HUES6 (cell line): ENCODE measurements around the gene EMC10.
"Not testable (repeated sequence)": the region's sequence is repeated elsewhere in the genome, so short reads cannot be mapped to it uniquely, and the experiment has no call there.

Source experiments
- H3K27ac ChIP-seq: 2 replicates; pipeline ENCODE4 v1.7.0; 2013; ENCODE audit warnings: low read depth, mild to moderate bottlenecking, low read length, inconsistent platforms
- H3K27me3 ChIP-seq: 2 replicates; pipeline ENCODE4 v1.6.1; 2013; ENCODE audit warnings: low read length; ENCODE audit not compliant: control insufficient read depth, insufficient read depth
- H3K36me3 ChIP-seq: 2 replicates; pipeline ENCODE4 v1.6.1; 2013; ENCODE audit warnings: low read length; ENCODE audit not compliant: control insufficient read depth, insufficient read depth
- H3K4me1 ChIP-seq: 2 replicates; pipeline ENCODE4 v1.6.1; 2013; ENCODE audit warnings: low read length; ENCODE audit not compliant: control insufficient read depth, insufficient read depth
- H3K4me3 ChIP-seq: 2 replicates; pipeline ENCODE4 v1.5.1; 2013; ENCODE audit warnings: low read depth, low read length
- H3K9ac ChIP-seq: one replicate; pipeline ENCODE4 v1.6.1; 2013; ENCODE audit warnings: mild to moderate bottlenecking, low read length
- H3K9me3 ChIP-seq: 2 replicates; pipeline ENCODE4 v1.6.1; 2013; ENCODE audit warnings: low read depth, low read length; ENCODE audit not compliant: control insufficient read depth, insufficient read depth

EMC10 gene

DNA sequence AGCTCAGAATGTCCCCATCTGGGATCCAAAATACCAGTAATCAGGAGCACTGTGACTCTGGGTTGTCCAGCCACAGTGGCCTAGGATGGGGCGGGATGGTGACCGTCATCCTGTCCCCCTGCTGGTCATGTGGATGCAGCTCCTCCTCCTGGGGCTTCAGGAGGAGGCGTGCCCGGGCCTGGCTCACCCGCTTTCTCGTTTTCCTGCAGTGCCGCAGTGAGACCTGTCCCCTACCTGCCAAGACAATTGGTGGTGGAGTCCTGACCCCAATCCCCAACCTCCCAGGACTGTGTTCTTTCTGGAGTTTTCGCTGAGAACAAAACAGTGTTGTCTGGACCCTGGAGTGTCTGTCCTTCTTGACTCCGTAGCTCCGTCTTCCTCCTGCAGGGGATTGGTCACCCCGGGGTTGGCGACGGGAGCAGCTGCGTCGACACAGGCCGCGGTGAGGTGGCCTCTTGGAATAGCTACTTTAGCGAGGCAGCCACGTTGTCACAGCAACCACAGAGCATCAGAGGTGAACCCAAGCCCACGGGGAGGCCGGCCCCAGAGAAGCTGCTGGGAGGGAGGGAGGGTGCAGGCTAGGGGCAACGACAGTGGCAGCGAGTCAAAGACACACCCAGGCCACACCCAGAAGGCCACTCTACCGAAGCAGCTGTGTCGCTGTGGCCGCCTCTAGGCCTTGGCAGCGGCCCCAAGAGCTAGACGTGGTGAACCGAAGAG lies 10.2 kb upstream of the EMC10 start:
- Histone ChIP-seq H3K4me3 (peak overlapping the region; percentile 8; the same call in 1 of the 2 replicates), H3K36me3 (no peaks in the 10 kb centered on the region), H3K27me3 (peaks cover 3% of the 10 kb centered on the region; the same call in 1 of the 2 replicates), H3K9ac (no peak overlapping the region), H3K27ac (no peak overlapping the region), H3K4me1 (peaks cover 13% of the 10 kb centered on the region), H3K9me3 (no peaks in the 10 kb centered on the region)

DNA sequence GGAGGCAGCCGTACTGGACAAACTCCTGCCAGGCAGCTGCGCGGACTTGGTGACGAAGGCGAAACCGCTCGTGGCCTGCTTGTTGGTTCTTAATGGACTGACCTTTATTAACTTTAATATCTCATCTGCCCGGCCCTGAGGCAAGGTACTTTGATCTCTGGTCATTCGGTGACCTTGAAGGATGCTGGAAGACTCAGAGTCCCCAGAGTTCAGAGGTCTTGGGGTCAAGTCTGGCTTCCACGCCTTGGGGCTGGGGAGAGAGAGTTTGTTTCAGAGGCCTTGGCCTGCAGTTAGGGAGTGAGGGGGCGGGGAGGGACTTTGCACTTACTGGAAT lies 9.6 kb upstream of the EMC10 start:
- Histone ChIP-seq H3K4me1 (peaks cover 13% of the 10 kb centered on the region), H3K27me3 (peaks cover 3% of the 10 kb centered on the region; the same call in 1 of the 2 replicates), H3K27ac (no peak overlapping the region), H3K9me3 (no peaks in the 10 kb centered on the region), H3K9ac (no peak overlapping the region), H3K4me3 (no peak overlapping the region), H3K36me3 (no peaks in the 10 kb centered on the region)

DNA sequence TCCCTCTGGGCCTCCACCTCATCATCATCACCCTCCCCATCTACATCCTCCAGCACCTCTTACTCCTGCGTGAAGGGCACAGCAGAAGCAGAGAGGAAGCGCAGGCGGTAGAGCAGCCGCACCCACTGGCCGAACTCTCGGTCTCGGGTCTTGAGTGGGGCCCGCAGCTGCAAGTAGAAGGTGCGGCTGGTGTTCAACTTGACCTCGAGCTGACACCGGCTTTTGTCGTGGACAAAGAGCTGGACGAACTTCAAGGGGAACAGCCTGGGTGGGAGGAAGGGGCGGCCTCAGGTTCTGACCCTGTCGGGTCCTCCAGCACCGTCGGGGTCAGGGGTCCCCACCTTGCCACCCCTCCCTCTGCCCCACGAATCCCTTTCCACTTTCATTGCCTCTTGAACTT lies 8.7 kb upstream of the EMC10 start:
- Histone ChIP-seq H3K4me3 (no peak overlapping the region), H3K4me1 (peaks cover 13% of the 10 kb centered on the region), H3K9ac (no peak overlapping the region), H3K27me3 (peaks cover 3% of the 10 kb centered on the region; the same call in 1 of the 2 replicates), H3K36me3 (no peaks in the 10 kb centered on the region), H3K27ac (no peak overlapping the region), H3K9me3 (no peaks in the 10 kb centered on the region)

DNA sequence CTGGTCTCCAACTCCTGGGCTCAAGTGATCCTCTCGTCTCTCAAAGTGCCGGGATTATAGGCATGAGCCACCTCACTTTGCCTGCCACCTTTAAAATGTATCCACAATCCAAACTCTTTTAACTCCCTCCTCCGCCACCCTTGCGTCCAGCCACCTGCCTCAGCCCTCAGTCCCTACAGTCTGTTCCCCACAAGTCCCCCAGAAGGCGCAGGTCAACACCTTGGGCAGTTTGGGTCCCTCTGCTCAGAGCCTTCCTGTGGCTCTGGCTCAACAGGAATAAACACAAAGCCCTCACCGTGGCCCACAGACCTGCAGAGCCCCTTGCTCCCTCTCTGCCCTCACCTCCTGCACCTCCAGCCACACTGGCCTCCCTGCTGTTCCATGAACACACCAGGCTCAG lies 7.5 kb upstream of the EMC10 start:
- Histone ChIP-seq H3K9me3 (no peaks in the 10 kb centered on the region), H3K4me3 (no peak overlapping the region), H3K9ac (no peak overlapping the region), H3K36me3 (no peaks in the 10 kb centered on the region), H3K27ac (no peak overlapping the region), H3K4me1 (peaks cover 13% of the 10 kb centered on the region), H3K27me3 (peaks cover 3% of the 10 kb centered on the region; the same call in 1 of the 2 replicates)

DNA sequence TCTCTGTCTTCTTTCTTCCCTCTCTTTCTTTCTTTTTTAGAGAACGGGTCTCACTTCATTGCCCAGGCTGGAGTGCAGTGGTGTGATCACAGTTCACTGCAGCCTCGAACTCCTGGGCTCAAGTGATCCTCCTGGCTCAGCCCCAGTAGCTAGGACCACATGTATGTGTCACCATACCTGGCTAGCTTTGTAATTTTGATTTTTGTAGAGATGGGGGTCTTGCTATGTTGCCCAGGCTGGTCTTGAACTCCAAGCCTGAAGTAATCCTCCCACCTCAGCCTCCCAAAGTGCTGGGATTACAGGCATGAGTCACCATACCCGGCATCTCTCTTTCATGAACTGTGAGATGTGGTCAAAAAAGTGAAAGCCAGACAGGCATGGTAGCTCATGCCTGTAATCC lies 3.0 kb upstream of the EMC10 start:
- H3K9me3 ChIP-seq, H3K27me3 ChIP-seq, H3K9ac ChIP-seq, H3K36me3 ChIP-seq, H3K4me3 ChIP-seq, H3K4me1 ChIP-seq, H3K27ac ChIP-seq: not testable (repeated sequence)

DNA sequence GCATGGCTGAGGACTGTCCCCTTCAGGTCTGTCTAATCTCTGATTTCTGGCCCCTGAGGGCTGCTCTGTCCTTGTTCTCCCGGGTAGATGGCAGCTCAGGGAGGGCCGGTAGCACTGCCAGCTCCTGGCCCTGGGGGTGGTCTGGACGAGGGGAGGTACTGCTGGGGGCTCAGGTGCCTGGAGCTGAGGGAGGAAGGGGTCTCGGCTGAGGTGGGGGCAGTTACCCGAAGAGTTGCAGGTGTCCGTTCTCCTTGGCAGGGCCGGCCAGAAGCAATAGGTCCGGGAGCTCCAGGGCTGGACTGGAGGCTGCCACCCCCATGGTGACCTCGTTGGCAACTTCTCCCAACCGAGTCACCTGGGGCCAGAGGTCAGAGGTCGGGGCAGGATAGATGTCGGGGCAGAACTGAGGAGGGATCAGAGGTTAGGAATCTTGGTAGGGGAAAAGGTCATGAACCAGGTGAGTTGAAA lies 1.2 kb upstream of the EMC10 start:
- Histone ChIP-seq H3K4me3 (no peak overlapping the region), H3K9me3 (peaks cover 4% of the 10 kb centered on the region), H3K9ac (no peak overlapping the region), H3K36me3 (peaks cover 23% of the 10 kb centered on the region), H3K27me3 (no peaks in the 10 kb centered on the region), H3K4me1 (0 out of 2 replicates have a peak, but pooled peaks cover 4% of the 10 kb centered on the region), H3K27ac (no peak overlapping the region)

DNA sequence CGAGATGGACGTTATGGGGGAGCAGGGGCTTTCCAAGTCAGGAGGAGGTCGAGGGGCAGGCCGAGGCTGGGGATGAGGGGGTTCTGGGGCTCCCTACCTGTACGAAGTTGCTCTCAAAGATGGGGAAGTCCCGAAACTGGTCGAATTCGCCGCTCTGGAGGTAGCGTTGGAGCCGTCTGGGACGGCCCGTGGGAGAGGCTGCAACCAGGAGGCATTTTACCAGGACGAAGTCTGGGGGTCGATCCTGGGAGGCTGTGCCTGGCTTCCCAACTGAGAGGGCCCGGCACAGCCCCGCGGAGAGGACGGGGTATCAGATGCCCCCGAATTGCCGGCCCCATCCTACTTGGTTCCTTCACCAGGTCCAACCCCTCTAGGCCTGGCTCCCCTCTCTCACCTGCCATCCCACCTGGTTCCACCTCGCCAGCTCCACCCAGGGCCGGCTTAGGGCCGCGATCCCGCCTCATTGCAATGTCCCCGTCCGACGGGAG lies 527 bp upstream of the EMC10 start:
- H3K36me3 ChIP-seq = peaks cover 30% of the 10 kb centered on the region
- no peaks in the 10 kb centered on the region for H3K27me3 ChIP-seq
- no peak overlapping the region for H3K9ac ChIP-seq
- H3K4me3 ChIP-seq = peak overlapping the region; percentile 84
- H3K27ac ChIP-seq = no peak overlapping the region
- 0 out of 2 replicates have a peak, but pooled peaks cover 4% of the 10 kb centered on the region for H3K4me1 ChIP-seq
- peaks cover 4% of the 10 kb centered on the region for H3K9me3 ChIP-seq

DNA sequence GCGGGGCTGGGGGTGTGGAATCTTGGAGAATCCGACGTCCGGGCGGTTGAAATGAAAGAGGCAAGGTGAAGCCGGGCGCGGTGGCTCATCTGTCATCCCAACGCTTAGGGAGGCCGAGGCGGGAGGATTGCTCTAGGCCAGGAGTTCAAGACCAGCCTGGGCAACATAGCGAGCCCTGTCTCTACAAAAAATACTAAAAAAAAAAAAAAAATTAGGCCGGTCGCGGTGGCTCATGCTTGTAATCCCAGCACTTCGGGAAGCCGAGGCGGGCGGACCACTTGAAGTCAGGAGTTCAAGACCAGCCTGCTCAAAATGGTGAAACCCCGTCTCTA lies 566 bp downstream of the EMC10 start:
- peaks cover 41% of the 10 kb centered on the region for H3K36me3 ChIP-seq
- peak overlapping the region; percentile 86 for H3K9ac ChIP-seq
- H3K27me3 ChIP-seq = no peaks in the 10 kb centered on the region
- H3K4me1 ChIP-seq = 0 out of 2 replicates have a peak, but pooled peaks cover 4% of the 10 kb centered on the region
- peak overlapping the region; percentile 84 for H3K4me3 ChIP-seq
- H3K27ac ChIP-seq = peak overlapping the region; percentile 87
- H3K9me3 ChIP-seq = peaks cover 4% of the 10 kb centered on the region

DNA sequence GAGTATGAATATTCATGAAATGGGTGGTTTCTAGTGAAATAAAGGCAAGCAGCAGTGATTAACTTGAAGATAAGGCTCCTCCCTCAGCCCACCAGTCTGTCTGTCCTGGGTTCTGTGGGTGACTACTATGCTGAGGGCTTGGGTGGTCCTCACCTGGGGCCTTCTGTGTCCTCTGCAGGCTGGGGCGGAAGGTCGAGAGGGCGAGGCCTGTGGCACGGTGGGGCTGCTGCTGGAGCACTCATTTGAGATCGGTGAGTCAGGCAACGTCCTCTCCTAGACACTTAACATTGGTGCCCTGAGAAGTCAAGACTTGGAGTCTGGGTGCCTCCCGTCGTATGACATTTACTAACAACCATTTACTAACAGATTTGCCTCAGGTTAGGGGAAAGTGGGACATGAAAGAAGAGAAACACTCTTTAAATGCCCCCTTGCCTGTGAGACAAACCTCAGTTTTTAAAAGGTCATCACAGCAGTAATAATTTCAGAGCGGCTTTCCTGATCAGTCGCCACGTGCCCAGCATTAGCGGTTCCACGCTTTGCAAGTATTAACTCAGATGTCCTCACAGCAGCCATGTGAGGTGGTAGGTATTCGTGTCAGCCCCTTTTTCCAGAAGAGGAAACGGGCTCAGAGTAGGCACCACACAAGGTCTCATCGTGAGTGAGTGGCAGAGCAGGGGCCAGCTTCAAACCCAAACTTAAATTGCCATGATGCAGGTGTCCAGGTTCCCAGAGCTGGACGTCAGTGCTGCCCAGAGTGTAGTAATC lies 1.6 kb downstream of the EMC10 start:
- peaks cover 4% of the 10 kb centered on the region for H3K9me3 ChIP-seq
- no peak overlapping the region for H3K27ac ChIP-seq
- H3K4me1 ChIP-seq = 0 out of 2 replicates have a peak, but pooled peaks cover 4% of the 10 kb centered on the region
- H3K9ac ChIP-seq = peak overlapping the region; percentile 5
- H3K27me3 ChIP-seq = no peaks in the 10 kb centered on the region
- H3K4me3 ChIP-seq = peak overlapping the region; percentile 84
- peaks cover 48% of the 10 kb centered on the region for H3K36me3 ChIP-seq

DNA sequence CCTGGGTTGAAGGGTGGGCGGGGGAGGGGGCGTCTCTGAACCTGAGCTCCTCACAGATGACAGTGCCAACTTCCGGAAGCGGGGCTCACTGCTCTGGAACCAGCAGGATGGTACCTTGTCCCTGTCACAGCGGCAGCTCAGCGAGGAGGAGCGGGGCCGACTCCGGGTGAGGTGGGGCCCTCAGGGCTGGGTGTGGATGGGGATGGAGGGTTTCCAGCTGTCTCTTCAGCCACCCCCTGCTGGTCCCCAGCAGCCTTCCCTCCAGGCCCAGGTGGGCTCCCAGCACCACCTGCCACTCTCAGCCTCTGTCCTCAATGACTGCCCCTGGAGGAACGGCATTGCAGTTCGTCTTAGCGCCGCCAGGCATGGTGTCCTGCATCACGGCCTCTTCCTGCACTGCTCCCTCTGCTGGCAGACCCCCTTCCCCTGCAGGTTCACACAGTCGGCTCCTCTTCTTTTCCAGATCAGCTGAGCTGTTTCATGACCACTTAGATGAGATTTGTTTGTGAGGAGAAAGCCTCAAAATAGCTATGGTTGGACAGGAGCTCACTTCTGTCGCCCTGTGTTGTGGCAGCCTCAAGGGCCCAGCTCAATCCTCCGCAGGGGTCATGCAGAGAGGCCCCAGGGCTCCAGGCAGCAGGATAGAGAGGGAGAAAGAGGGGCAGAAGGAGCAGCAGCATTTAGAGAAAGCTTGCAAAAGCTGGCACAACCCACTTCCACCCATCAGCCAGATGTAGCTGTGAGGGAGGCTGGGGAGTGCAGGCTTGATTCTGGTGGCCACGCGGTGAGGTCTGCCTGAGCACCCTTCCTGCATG lies 2.8 kb downstream of the EMC10 start:
- peaks cover 55% of the 10 kb centered on the region for H3K36me3 ChIP-seq
- no peak overlapping the region for H3K27ac ChIP-seq
- no peak overlapping the region for H3K4me3 ChIP-seq
- peaks cover 4% of the 10 kb centered on the region for H3K9me3 ChIP-seq
- 0 out of 2 replicates have a peak, but pooled peaks cover 4% of the 10 kb centered on the region for H3K4me1 ChIP-seq
- H3K27me3 ChIP-seq = no peaks in the 10 kb centered on the region
- no peak overlapping the region for H3K9ac ChIP-seq
